GM20000 (cell line): Measurements from ENCODE around the gene PIAS1.
"Not testable (repeated sequence)": the region's sequence is repeated elsewhere in the genome, so short reads cannot be mapped to it uniquely, and the experiment has no call there.

Experiments
- DNase-seq: peaks from one replicate; pipeline ENCODE4 v3.0.0; 2012; ENCODE audit warnings: low spot score
- TF ChIP-seq, protein P1 (sequence below): IDR thresholded peaks from 2 replicates; pipeline ENCODE4 v1.5.1; 2012; ENCODE audit warnings: mild to moderate bottlenecking, control low read depth; ENCODE audit errors: extremely low read depth, missing control alignments

Gene PIAS1

DNA sequence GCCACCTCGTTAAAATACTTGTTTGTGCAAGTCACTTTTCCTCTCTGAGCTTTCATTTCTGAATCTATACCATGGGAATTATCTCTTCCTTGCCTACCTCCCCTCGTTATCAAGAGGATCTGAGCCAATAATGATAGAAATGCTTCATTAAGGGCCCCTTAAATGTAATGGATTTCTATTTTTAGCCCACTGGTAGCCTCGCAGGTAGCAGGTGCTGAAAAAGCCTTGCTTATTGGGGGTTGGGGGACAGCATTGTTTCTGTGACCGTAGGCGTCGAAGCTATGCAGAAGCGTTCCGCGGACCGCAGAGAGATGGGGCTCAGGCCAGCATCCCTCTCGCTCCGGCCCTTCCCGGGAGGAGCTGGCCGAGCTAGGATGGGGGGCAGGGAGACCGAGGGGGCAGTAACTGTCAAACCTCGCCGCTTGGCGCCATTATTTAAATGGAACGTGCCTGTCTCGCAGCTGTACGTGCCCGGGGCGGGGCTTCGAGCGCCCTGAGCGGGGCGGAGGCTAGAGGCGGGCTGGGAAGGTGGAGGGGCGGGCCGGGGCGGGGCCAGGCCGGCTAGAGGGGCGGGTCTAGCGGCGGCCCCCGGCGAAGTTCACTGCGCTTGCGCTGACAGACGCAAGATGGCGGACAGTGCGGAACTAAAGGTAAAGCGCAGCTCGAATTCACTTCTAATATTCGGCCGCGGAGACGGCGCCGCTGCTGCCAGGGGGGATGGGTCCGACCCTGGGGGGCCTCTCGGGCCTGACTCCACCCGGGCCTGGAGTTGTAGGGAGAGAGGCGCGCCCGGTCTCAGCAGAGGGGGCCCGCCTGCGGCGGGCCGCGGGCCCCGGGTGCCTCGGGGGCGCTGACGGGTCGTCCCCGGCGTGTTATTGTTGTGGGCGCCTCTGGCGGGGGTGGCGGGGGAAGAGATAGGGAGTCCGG lies at the start of gene PIAS1:
TSS of gene PIAS1 (plus strand) at position 615 of the 927 bp plus-strand sequence. CDS start at position 627, 12 bp downstream.
- DNase-seq, result peak; percentile 98
- TF ChIP-seq, protein P1, sequence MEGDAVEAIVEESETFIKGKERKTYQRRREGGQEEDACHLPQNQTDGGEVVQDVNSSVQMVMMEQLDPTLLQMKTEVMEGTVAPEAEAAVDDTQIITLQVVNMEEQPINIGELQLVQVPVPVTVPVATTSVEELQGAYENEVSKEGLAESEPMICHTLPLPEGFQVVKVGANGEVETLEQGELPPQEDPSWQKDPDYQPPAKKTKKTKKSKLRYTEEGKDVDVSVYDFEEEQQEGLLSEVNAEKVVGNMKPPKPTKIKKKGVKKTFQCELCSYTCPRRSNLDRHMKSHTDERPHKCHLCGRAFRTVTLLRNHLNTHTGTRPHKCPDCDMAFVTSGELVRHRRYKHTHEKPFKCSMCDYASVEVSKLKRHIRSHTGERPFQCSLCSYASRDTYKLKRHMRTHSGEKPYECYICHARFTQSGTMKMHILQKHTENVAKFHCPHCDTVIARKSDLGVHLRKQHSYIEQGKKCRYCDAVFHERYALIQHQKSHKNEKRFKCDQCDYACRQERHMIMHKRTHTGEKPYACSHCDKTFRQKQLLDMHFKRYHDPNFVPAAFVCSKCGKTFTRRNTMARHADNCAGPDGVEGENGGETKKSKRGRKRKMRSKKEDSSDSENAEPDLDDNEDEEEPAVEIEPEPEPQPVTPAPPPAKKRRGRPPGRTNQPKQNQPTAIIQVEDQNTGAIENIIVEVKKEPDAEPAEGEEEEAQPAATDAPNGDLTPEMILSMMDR, result no peak

DNA sequence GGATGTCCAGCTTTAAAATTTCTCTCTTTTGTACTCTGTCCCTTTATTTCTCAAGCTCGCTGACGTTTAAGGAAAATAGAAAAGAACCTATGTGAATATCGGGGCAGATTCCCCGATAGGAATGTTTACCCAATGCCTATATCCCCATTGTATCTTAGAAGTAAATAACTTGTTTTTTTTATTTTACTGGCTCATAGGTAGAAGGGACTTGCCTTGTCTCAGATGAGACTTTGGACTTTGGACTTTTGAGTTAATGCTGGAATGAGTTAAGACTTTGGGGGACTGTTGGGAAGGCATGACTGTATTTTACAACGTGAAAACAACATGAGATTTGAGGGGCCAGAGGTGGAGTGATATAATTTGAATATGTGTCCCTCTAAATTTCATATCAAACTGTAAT lies 46.5 kb upstream of the PIAS1 start:
- DNase-seq, result not testable (repeated sequence)

DNA sequence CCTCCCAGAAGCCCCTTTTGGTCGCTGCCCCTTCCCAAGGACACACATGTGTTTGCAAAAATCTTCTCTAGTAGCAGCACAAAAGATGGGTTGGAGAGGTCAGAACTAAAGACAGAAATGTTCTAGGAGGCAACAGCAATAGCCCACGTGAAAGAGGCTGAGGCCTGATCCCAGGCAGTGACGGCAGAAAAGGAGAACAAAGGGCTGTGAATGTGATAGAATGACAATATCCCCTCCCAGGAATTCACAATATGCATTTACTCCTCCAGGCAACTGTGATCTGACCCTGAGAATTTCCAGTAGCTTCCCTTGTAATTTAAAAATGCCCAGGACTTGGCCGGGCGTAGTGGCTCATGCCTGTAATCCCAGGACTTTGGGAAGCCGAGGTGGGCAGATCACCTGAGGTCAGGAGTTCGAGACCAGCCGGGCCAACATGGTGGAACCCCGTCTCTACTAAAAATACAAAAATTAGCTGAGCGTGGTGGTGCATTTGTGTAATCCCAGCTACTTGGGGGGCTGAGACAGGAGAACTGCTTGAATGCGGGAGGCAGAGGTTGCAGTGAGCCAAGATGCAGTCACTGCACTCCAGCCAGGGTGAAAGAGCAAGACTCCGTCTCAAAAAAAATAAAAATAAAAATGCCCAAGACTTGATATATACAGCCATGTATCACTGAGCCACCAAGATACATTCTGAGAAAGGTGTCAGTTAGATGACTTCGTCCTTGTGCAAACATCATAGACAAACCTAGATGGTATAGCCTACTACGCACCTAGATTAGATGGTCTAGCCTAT lies 43.6 kb upstream of the PIAS1 start:
- TF ChIP-seq, protein P1, result no peak
- DNase-seq, result no peak

DNA sequence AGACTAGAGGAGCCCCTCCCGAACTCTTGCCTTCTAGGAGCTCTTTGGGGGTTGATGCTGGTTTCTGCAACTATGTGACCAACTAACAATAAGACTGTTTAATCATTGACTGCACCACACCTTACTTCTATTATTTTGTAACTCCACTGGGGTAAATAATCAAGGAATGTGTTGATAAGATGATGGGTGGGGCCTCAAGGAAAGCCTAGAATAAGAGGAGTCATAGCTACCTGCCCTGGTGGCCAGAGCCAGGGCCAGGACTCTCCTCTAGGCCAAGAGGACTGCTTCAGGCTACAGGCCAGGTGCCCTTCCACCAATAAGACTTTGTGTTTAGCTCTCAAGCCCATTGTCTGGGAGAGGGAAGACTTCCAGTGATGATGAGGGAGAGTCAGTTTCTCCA lies 41.2 kb upstream of the PIAS1 start:
- TF ChIP-seq, protein P1, result no peak

DNA sequence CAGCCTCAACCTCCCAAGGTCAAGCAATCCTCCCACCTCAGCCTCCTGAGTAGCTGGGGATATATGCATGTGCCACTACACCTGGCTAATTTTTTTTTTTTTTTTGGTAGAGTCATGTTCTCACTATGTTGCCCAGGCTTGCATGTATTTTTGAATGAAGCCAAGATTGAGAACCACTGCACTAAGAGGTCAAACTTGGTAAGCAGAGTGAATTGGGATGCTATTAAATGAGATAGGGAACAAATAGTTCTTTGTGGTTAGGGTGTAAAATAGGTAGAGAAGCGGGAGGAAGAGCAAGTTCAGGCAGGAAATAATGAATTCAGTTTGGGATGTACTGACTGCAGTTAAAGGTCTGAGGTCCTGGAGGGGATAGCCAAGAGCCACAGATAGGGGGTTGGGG lies 39.9 kb upstream of the PIAS1 start:
- DNase-seq, result no peak
- TF ChIP-seq, protein P1, result no peak

More for the DNA sequence above, 41.2 kb upstream of the PIAS1 start:
- no peak for DNase-seq

DNA sequence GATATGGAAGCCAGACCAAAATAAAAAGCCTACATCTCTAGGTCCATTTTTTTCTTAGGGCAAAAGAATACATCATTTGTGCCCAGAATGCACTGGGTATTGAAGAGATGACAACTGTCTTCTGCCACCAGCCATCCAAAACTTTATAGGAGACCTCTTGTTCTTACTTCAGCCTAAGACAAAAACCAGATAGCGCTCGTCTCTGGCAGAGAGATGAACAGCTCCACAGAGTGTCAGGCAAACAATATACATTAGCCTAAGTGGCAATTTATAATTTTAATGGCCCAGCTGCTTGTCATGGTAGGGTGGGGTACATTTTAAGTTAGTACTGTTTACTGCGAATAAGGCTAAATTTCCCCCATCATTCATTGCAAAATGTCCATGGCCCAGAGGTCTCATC lies 38.9 kb upstream of the PIAS1 start:
- TF ChIP-seq, protein P1, result no peak
- no peak for DNase-seq

DNA sequence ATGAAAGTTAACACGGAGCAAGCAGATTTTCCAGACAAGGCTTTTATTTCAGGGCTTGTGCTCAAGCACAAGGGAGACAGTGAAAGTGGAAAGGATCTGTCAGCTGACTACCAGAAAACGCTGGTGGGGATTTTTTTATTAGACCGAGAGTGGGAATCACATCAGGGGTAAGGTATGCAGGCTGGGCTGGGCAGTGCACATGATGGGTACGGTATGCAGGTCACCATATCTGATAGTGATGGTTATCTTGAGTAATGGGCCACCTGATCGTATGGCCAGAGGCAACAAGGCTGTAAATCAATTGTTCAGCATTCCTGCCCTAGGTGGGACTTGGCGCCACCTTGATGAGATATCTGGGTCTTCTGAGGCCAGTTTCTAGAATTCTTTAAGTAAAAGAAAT lies 36.9 kb upstream of the PIAS1 start:
- TF ChIP-seq, protein P1, result no peak
- DNase-seq, result no peak
